HCEC 1CT (cell line): ENCODE measurements around the gene ACACA.

Source experiments
- DNase-seq: peaks from one replicate; pipeline ENCODE4 v3.0.0-alpha.2; 2017

Gene ACACA

GRCh38 chr17:37123941-37124820 is 282.5 kb downstream of the ACACA start:
- no peak for DNase-seq

- DNase-seq: no peak
Measured at GRCh38 chr17:37123386-37123785, 283.2 kb downstream of the ACACA start.

- DNase-seq: no peak
Measured at GRCh38 chr17:37121616-37122015, 285.0 kb downstream of the ACACA start.

GRCh38 chr17:37118366-37119137 is 288.1 kb downstream of the ACACA start:
- DNase-seq: no peak

GRCh38 chr17:37117373-37118142 is 289.1 kb downstream of the ACACA start:
- DNase-seq: no peak

- DNase-seq: no peak
Measured at GRCh38 chr17:37116671-37117185, 289.9 kb downstream of the ACACA start.

- DNase-seq: no peak
Measured at GRCh38 chr17:37111329-37111728, 295.3 kb downstream of the ACACA start.

- DNase-seq: no peak
Measured at GRCh38 chr17:37110746-37111145, 295.9 kb downstream of the ACACA start.

GRCh38 chr17:37109731-37110710 is 296.6 kb downstream of the ACACA start:
- no peak for DNase-seq

GRCh38 chr17:37109106-37109505 is 297.5 kb downstream of the ACACA start:
- no peak for DNase-seq

GRCh38 chr17:37107406-37108083 is 299.1 kb downstream of the ACACA start:
- no peak for DNase-seq

- DNase-seq: no peak
Measured at GRCh38 chr17:37106049-37106448, 300.6 kb downstream of the ACACA start.

- DNase-seq: no peak
Measured at GRCh38 chr17:37103231-37103630, 303.4 kb downstream of the ACACA start.

- no peak for DNase-seq
Measured at GRCh38 chr17:37101306-37101705, 305.3 kb downstream of the ACACA start.

GRCh38 chr17:37100231-37100630 is 306.4 kb downstream of the ACACA start:
- no peak for DNase-seq

- DNase-seq: no peak
Measured at GRCh38 chr17:37098910-37099664, 307.5 kb downstream of the ACACA start.

GRCh38 chr17:37098152-37098551 is 308.5 kb downstream of the ACACA start:
- no peak for DNase-seq

- no peak for DNase-seq
Measured at GRCh38 chr17:37097154-37097553, 309.5 kb downstream of the ACACA start.

- DNase-seq: no peak
Measured at GRCh38 chr17:37096071-37096470, 310.6 kb downstream of the ACACA start.

GRCh38 chr17:37094391-37094790 is 312.2 kb downstream of the ACACA start:
- DNase-seq: no peak
